ENCODE results near the gene SHISAL1.

- TF ChIP-seq CTCF (IDR thresholded peaks at IDR 0.05) (peak in 2 of 3 donors; percentile 12 to 41), POLR2A (IDR thresholded peaks at IDR 0.05) (no peak)
These were observed 48.1 kb upstream of the SHISAL1 start for GRCh38 chr22:44360668-44361381.
